K562 (cell line): Measurements from ENCODE around the gene SGIP1. TPM values are rescaled to one million over a fixed set of nuclear protein-coding genes. Genes with fewer than 3 reads are reported as not detected.

Experiments used
- ATAC-seq: fragments of 200-7000 bp; cut with Tn5 transposase; 3 replicates; pipeline ENCODE4 v1.9.1; 2020; ENCODE audit warnings: moderate library complexity
- BruUV-seq: library from RNA; stranded (reverse); fragments of 400-500 nt; replicated peaks from 2 replicates; lab custom pipeline; 2021; lab: Mats Ljungman, UMichigan
- CTCF ChIA-PET: fragments of 300-600 bp; formaldehyde crosslinking; extraction: SDS; loops from one replicate; lab custom pipeline; 2021; ENCODE audit warnings: low intra/inter-chr PET ratio; lab: Yijun Ruan, JAX
- POLR2A ChIA-PET: fragments of 300-600, 350-650 bp; sonication (Branson Sonifier 250); formaldehyde crosslinking; extraction: SDS; loops from one replicate; lab custom pipeline; 2021; ENCODE audit warnings: antibody characterized with exemption, inconsistent platforms; lab: Yijun Ruan, JAX
- DNase-seq, 4 experiments: peaks; one replicate each; pipeline versions ENCODE4 v3.0.0 to v3.0.0-alpha.2; 2011 to 2018; ENCODE audit warnings: low spot score in 3 of 4, mixed read lengths in 3 of 4; ENCODE audit errors: extremely low read depth in 1 of 4
- FAIRE-seq: peaks from 2 replicates; lab custom pipeline; 2011; peaks lifted over from hg19 to GRCh38; lab: Jason Lieb, UNC
- H2AFZ ChIP-seq: 2 replicates; pipeline ENCODE4 v1.6.0; 2011; ENCODE audit warnings: low read depth, low read length, control low read depth, inconsistent platforms
- H3K27ac ChIP-seq: fragments of 200-600 bp; 3 replicates; pipeline ENCODE4 v1.8.0; 2011; ENCODE audit warnings: low read depth, mild to moderate bottlenecking, control low read depth, inconsistent platforms, low read length, moderate library complexity, mixed read lengths; ENCODE audit errors: extremely low read depth
- H3K27me3 ChIP-seq, 2 experiments: fragments of 300-600 bp in 1 of 2; 2 replicates in 1 of 2; 3 replicates in 1 of 2; pipeline versions ENCODE4 v1.6.0 to v1.8.0; 2011; ENCODE audit warnings: inconsistent platforms in 2 of 2, low read length in 2 of 2, mild to moderate bottlenecking in 1 of 2, mixed read lengths in 1 of 2, moderate library complexity in 1 of 2; ENCODE audit not compliant: control insufficient read depth in 2 of 2, insufficient read depth in 2 of 2
- H3K36me3 ChIP-seq: fragments of 300-600 bp; 3 replicates; pipeline ENCODE4 v1.8.0; 2011; ENCODE audit warnings: mild to moderate bottlenecking, low read length, inconsistent platforms; ENCODE audit not compliant: control insufficient read depth, insufficient read depth
- H3K4me1 ChIP-seq, 2 experiments: fragments of 200-600 bp in 1 of 2; replicated peaks in 1 of 2; 2 replicates in 1 of 2; 3 replicates in 1 of 2; pipeline versions ENCODE4 v1.5.1 to v1.8.0; 2011; ENCODE audit warnings: inconsistent platforms in 2 of 2, low read length in 2 of 2, mild to moderate bottlenecking in 1 of 2, mixed read lengths in 1 of 2, moderate library complexity in 1 of 2; ENCODE audit not compliant: control insufficient read depth in 2 of 2, insufficient read depth in 2 of 2
- H3K4me2 ChIP-seq: 2 replicates; pipeline ENCODE4 v1.6.1; 2011; ENCODE audit warnings: low read length, control low read depth, inconsistent platforms, mixed read lengths; ENCODE audit not compliant: insufficient read depth
- H3K4me3 ChIP-seq: fragments of 200-600 bp; sonication (generic), shearing (Covaris generic); 2 replicates; pipeline ENCODE4 v1.5.1; 2016; ENCODE audit warnings: control low read depth, inconsistent platforms
- H3K79me2 ChIP-seq: fragments of 200-600 bp; 3 replicates; pipeline ENCODE4 v1.8.0; 2011; ENCODE audit warnings: low read length, inconsistent platforms; ENCODE audit not compliant: control insufficient read depth, insufficient read depth
- H3K9ac ChIP-seq, 2 experiments: 2 replicates each; pipeline versions ENCODE4 v1.6.0 to v1.6.1; 2011; ENCODE audit warnings: low read depth in 2 of 2, low read length in 2 of 2, control low read depth in 1 of 2, inconsistent platforms in 1 of 2, mild to moderate bottlenecking in 1 of 2, mixed read lengths in 1 of 2; ENCODE audit not compliant: insufficient read depth in 1 of 2
- H3K9me1 ChIP-seq: one replicate; pipeline ENCODE4 v1.6.0; 2011; ENCODE audit warnings: inconsistent platforms, mild to moderate bottlenecking, low read length, moderate library complexity; ENCODE audit not compliant: control insufficient read depth, insufficient read depth
- H3K9me3 ChIP-seq: replicated peaks from 2 replicates; pipeline ENCODE4 v1.5.1; 2011; ENCODE audit warnings: low read depth, low read length, inconsistent platforms; ENCODE audit not compliant: control insufficient read depth, insufficient read depth
- H4K20me1 ChIP-seq: replicated peaks from 2 replicates; pipeline ENCODE4 v1.6.1; 2011; ENCODE audit warnings: low read length, inconsistent platforms, mixed read lengths; ENCODE audit not compliant: control insufficient read depth, insufficient read depth
- BRD9 ChIP-seq: fragments of 450-650 bp; IDR thresholded peaks from 2 replicates; pipeline ENCODE4 v1.6.1; 2018; ENCODE audit warnings: low read depth; ENCODE audit not compliant: partially characterized antibody
- IRF2 ChIP-seq: sonication (generic); formaldehyde crosslinking; IDR thresholded peaks from 2 replicates; pipeline ENCODE4 v1.8.1; 2022; ENCODE audit warnings: mild to moderate bottlenecking, missing genetic modification reagents
- MAZ ChIP-seq, 2 experiments: fragments of 450-650 bp in 1 of 2; sonication (generic) in 1 of 2; formaldehyde crosslinking; IDR thresholded peaks in 1 of 2; conservative IDR thresholded peaks in 1 of 2; 2 replicates each; pipeline versions ENCODE4 v1.4.0 to v1.5.0; 2020; ENCODE audit warnings: mild to moderate bottlenecking in 1 of 2, missing genetic modification reagents in 1 of 2
- NONO ChIP-seq, 2 experiments: fragments of 200-400 bp in 1 of 2; fragments of 450-650 bp in 1 of 2; formaldehyde crosslinking in 1 of 2; IDR thresholded peaks; 2 replicates each; pipeline ENCODE4 v1.6.1; 2017; ENCODE audit warnings: low read depth in 2 of 2, mild to moderate bottlenecking in 2 of 2, moderate library complexity in 2 of 2, low read length in 1 of 2
- SMARCA5 ChIP-seq: fragments of 450-650 bp; IDR thresholded peaks from 2 replicates; pipeline ENCODE4 v1.6.1; 2016
- TAF1 ChIP-seq: IDR thresholded peaks from 2 replicates; pipeline ENCODE4 v1.6.1; 2011; ENCODE audit warnings: mild to moderate bottlenecking, low read length, moderate library complexity; ENCODE audit not compliant: insufficient read depth, control insufficient read depth, severe bottlenecking; ENCODE audit errors: extremely low read depth
- WGBS: fragments of 100-300 bp; shearing (Covaris generic); methylation state at CpG from one replicate; pipeline ENCODE4 v1.1.6; 2016; ENCODE audit warnings: low coverage, mixed read lengths; ENCODE audit not compliant: insufficient coverage; ENCODE audit errors: missing lambda C conversion rate; 5-methylcytosine and 5-hydroxymethylcytosine counted together
- in situ Hi-C: fragments of 300-500 bp; cut with MboI; formaldehyde crosslinking; loops from 4 replicates; pipeline ENCODE4 v1.15.0; 2018; ENCODE audit warnings: inconsistent platforms, mixed read lengths
- intact Hi-C: fragments of 100-400 bp; cut with micrococcal nuclease; formaldehyde crosslinking; loops from 2 replicates; pipeline ENCODE4 v1.14.2; 2022
- polyA plus RNA-seq, 8 experiments: library from polyadenylated mRNA; depleted of rRNA in 4 of 8; stranded (reverse) in 5 of 8; unstranded in 3 of 8; fragments of >200 nt; fragmentation: Nextera tagmentation in 2 of 8; fragmentation: Illumina TruSeq in 1 of 8; extraction: Ambion mirVana in 2 of 8; extraction: Trizol in 1 of 8; gene quantifications; 2 replicates each; pipeline versions ENCODE4 v1.2.1 to v1.2.3, GENCODE V29; 2011 to 2014; ENCODE audit warnings: inconsistent platforms in 1 of 8, missing spikeins in 1 of 8
- total RNA-seq, 7 experiments: library from RNA; depleted of rRNA in 6 of 7; stranded (reverse); fragments of >200 nt in 6 of 7; fragmentation: Illumina TruSeq in 2 of 7; extraction: Trizol in 2 of 7; gene quantifications; 2 replicates each; pipeline versions ENCODE4 v1.2.1 to v1.2.3, GENCODE V29; 2011 to 2021; ENCODE audit warnings: low replicate concordance in 1 of 7
- TF ChIP-seq, protein P1 (sequence below): fragments of 250-450 bp; sonication (Bioruptor Pico); IDR thresholded peaks from 2 replicates; pipeline ENCODE4 v1.5.0; 2021
- TF ChIP-seq, protein P2 (sequence below): fragments of 250-450 bp; sonication (Bioruptor Pico); IDR thresholded peaks from 2 replicates; pipeline ENCODE4 v1.8.0; 2021; ENCODE audit warnings: mild to moderate bottlenecking, moderate library complexity
- TF ChIP-seq, protein P3 (sequence below): fragments of 250-450 bp; sonication (Bioruptor Pico); IDR thresholded peaks from 2 replicates; pipeline ENCODE4 v1.4.0; 2020
- TF ChIP-seq, protein P4 (sequence below): fragments of 450-650 bp; IDR thresholded peaks from 2 replicates; pipeline ENCODE4 v1.6.1; 2016; ENCODE audit warnings: borderline replicate concordance

The SGIP1 gene
- total and polyA plus RNA-seq, 9 of the 15 experiments (the other 6 are each of a cell fraction or from before 2014, with no cell fraction given), result 0.07 to 0.35 TPM; not detected in 7

DNA sequence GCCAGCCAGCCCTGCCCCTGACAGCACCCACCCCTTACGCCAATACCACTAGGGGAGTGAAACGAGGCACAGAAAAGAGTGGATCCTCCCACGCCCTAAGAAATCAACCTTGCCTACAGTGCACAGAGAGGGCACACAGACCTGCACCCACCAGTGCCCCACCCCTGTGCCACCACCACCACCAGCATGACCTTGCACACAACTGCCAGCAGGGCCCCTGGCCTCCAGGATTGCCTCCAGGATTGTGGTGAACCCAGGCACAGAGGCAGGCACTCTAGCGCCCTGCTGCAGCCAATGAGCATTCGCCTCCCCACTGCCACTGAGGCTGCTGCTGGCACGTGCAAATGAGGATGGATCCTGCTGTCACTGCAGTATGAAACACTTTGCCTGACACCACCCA lies 23.5 kb upstream of the SGIP1 start (continued):
- TF ChIP-seq, protein P1, sequence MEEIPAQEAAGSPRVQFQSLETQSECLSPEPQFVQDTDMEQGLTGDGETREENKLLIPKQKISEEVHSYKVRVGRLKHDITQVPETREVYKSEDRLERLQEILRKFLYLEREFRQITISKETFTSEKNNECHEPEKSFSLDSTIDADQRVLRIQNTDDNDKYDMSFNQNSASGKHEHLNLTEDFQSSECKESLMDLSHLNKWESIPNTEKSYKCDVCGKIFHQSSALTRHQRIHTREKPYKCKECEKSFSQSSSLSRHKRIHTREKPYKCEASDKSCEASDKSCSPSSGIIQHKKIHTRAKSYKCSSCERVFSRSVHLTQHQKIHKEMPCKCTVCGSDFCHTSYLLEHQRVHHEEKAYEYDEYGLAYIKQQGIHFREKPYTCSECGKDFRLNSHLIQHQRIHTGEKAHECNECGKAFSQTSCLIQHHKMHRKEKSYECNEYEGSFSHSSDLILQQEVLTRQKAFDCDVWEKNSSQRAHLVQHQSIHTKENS, result no peak
- TF ChIP-seq, protein P2, sequence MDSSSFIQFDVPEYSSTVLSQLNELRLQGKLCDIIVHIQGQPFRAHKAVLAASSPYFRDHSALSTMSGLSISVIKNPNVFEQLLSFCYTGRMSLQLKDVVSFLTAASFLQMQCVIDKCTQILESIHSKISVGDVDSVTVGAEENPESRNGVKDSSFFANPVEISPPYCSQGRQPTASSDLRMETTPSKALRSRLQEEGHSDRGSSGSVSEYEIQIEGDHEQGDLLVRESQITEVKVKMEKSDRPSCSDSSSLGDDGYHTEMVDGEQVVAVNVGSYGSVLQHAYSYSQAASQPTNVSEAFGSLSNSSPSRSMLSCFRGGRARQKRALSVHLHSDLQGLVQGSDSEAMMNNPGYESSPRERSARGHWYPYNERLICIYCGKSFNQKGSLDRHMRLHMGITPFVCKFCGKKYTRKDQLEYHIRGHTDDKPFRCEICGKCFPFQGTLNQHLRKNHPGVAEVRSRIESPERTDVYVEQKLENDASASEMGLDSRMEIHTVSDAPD (CRISPR knock-in tag), result no peak
- no peak for TF ChIP-seq MAZ (CRISPR knock-in tag; conservative IDR thresholded peaks at IDR 0.05 in 1 of 2, IDR thresholded peaks at IDR 0.05 in 1 of 2)

DNA sequence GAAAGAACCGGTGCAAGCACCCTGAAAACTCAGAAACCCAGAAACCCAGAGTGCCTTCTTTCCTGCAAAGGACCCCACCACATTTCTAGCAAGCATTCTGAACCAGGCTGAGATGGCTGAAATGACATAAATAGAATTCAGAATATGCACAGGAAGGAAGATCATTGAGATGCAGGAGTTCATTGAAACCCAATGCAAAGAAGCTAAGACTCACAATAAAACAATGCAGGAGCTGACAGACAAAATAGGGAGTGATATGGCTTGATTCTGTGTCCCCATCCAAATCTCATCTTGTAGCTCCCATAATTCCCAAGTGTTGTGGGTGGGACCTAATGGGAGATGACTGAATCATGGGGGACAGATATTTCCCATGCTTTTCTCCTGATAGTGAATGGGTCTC lies 22.8 kb upstream of the SGIP1 start:
- no peak for FAIRE-seq
- CTCF ChIA-PET, result no interaction called here
- DNase-seq, result no peak
- TF ChIP-seq SMARCA5 (no peak), TAF1 (no peak), IRF2 (no peak), NONO (IDR thresholded peaks at IDR 0.05; ENCODE audit: low read depth in 2 of 2, low read length in 1 of 2) (no peak), BRD9 (no peak)
- TF ChIP-seq, protein P3, sequence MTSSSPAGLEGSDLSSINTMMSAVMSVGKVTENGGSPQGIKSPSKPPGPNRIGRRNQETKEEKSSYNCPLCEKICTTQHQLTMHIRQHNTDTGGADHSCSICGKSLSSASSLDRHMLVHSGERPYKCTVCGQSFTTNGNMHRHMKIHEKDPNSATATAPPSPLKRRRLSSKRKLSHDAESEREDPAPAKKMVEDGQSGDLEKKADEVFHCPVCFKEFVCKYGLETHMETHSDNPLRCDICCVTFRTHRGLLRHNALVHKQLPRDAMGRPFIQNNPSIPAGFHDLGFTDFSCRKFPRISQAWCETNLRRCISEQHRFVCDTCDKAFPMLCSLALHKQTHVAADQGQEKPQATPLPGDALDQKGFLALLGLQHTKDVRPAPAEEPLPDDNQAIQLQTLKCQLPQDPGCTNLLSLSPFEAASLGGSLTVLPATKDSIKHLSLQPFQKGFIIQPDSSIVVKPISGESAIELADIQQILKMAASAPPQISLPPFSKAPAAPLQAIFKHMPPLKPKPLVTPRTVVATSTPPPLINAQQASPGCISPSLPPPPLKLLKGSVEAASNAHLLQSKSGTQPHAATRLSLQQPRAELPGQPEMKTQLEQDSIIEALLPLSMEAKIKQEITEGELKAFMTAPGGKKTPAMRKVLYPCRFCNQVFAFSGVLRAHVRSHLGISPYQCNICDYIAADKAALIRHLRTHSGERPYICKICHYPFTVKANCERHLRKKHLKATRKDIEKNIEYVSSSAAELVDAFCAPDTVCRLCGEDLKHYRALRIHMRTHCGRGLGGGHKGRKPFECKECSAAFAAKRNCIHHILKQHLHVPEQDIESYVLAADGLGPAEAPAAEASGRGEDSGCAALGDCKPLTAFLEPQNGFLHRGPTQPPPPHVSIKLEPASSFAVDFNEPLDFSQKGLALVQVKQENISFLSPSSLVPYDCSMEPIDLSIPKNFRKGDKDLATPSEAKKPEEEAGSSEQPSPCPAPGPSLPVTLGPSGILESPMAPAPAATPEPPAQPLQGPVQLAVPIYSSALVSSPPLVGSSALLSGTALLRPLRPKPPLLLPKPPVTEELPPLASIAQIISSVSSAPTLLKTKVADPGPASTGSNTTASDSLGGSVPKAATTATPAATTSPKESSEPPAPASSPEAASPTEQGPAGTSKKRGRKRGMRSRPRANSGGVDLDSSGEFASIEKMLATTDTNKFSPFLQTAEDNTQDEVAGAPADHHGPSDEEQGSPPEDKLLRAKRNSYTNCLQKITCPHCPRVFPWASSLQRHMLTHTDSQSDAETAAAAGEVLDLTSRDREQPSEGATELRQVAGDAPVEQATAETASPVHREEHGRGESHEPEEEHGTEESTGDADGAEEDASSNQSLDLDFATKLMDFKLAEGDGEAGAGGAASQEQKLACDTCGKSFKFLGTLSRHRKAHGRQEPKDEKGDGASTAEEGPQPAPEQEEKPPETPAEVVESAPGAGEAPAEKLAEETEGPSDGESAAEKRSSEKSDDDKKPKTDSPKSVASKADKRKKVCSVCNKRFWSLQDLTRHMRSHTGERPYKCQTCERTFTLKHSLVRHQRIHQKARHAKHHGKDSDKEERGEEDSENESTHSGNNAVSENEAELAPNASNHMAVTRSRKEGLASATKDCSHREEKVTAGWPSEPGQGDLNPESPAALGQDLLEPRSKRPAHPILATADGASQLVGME (CRISPR knock-in tag), result no peak
- TF ChIP-seq, protein P4, sequence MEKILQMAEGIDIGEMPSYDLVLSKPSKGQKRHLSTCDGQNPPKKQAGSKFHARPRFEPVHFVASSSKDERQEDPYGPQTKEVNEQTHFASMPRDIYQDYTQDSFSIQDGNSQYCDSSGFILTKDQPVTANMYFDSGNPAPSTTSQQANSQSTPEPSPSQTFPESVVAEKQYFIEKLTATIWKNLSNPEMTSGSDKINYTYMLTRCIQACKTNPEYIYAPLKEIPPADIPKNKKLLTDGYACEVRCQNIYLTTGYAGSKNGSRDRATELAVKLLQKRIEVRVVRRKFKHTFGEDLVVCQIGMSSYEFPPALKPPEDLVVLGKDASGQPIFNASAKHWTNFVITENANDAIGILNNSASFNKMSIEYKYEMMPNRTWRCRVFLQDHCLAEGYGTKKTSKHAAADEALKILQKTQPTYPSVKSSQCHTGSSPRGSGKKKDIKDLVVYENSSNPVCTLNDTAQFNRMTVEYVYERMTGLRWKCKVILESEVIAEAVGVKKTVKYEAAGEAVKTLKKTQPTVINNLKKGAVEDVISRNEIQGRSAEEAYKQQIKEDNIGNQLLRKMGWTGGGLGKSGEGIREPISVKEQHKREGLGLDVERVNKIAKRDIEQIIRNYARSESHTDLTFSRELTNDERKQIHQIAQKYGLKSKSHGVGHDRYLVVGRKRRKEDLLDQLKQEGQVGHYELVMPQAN, result no peak

More for the DNA sequence above, 22.8 kb upstream of the SGIP1 start:
- Histone ChIP-seq H3K4me1 (no peaks in the 10 kb centered on the region), H3K4me3 (no peak overlapping the region), H4K20me1 (no peaks in the 10 kb centered on the region), H3K27ac (no peak overlapping the region), H3K9me3 (no peaks in the 10 kb centered on the region), H2AFZ (no peak overlapping the region), H3K4me2 (no peak overlapping the region), H3K79me2 (no peaks in the 10 kb centered on the region), H3K9ac (no peak overlapping the region), H3K27me3 (peaks cover 4 to 10% of the 10 kb centered on the region in 2 experiments; a peak in 1 of 5 replicates), H3K36me3 (no peaks in the 10 kb centered on the region), H3K9me1 (no peaks in the 10 kb centered on the region)
- POLR2A ChIA-PET, result no interaction called here
- BruUV-seq, result no TSS peak
- intact Hi-C loops, result no loop called here
- no CpG with 5 or more reads among the region's 1 CpG for WGBS
- in situ Hi-C loops, result no loop called here
- ATAC-seq, result no peak
